Fibroblast of villous mesenchyme (primary cell): ENCODE measurements around the gene PLXNB3. TPM values are rescaled to one million over a fixed set of nuclear protein-coding genes. Genes with fewer than 3 reads are reported as not detected.
A peak's percentile ranks its signal among the peaks of the same experiment; 100 is the strongest.

Experiments
- DNase-seq: peaks from one replicate; pipeline ENCODE4 v3.0.0-alpha.2; 2010; ENCODE audit warnings: low read depth
- H3K4me3 ChIP-seq: 2 replicates; pipeline ENCODE4 v1.5.1; 2011; ENCODE audit warnings: low read depth, mild to moderate bottlenecking, low read length
- total RNA-seq: library from RNA; depleted of rRNA; stranded (reverse); fragments of >200 nt; gene quantifications from 2 replicates; pipeline ENCODE4 v1.2.3, GENCODE V29; 2012
- TF ChIP-seq, protein P1 (sequence below): IDR thresholded peaks from 2 replicates; pipeline ENCODE4 v1.5.1; 2012; ENCODE audit warnings: low read depth, mild to moderate bottlenecking, low read length; ENCODE audit not compliant: insufficient read depth

Gene PLXNB3
- 3.0 and 3.5 TPM in 2 replicates for total RNA-seq

DNA sequence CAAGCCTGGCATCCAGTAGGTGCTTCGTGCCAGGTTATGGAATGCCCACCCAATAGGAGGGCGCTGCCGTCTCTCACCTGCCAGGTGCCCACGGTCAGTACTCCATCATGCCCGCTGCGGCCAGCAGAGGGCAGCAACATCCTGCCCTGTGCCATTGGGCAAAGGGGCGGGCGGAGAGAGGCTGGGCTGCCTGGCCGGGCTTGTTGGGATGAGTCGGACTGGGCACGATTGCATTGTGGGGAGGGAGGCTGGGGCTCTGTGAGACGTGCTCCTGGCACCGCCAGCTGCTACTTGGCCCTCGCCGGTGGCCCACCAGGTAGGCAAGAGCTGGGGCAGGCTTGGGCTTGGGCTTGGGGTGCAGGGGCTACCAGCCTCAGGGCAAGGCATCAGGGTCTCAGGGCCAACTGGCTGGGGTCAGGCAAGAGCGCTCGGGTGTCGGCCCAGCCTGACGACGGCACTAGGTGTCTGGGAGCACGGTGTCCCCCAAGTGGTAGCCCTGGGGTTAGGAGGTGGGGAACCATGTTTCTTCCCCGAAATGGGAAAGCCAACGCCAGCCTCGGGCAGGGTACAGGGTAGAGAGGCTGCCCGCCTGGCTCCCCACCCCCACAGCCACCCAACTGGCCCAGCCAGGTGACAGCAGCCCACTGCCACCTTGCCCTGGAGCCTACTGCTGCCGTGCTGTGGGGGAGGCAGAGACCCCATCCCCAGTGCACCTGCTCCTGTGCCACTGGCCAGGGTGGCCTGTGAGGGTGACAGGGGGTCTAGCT lies at the start of gene PLXNB3:
TSS of gene PLXNB3 (plus strand) at position 261 of the 767 bp plus-strand sequence. CDS start 1,287 bp downstream, outside the sequence.
- TF ChIP-seq, protein P1, sequence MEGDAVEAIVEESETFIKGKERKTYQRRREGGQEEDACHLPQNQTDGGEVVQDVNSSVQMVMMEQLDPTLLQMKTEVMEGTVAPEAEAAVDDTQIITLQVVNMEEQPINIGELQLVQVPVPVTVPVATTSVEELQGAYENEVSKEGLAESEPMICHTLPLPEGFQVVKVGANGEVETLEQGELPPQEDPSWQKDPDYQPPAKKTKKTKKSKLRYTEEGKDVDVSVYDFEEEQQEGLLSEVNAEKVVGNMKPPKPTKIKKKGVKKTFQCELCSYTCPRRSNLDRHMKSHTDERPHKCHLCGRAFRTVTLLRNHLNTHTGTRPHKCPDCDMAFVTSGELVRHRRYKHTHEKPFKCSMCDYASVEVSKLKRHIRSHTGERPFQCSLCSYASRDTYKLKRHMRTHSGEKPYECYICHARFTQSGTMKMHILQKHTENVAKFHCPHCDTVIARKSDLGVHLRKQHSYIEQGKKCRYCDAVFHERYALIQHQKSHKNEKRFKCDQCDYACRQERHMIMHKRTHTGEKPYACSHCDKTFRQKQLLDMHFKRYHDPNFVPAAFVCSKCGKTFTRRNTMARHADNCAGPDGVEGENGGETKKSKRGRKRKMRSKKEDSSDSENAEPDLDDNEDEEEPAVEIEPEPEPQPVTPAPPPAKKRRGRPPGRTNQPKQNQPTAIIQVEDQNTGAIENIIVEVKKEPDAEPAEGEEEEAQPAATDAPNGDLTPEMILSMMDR: peak; percentile 70
- H3K4me3 ChIP-seq: no peak within 1 kb of the TSS
- peak; percentile 57 for DNase-seq

DNA sequence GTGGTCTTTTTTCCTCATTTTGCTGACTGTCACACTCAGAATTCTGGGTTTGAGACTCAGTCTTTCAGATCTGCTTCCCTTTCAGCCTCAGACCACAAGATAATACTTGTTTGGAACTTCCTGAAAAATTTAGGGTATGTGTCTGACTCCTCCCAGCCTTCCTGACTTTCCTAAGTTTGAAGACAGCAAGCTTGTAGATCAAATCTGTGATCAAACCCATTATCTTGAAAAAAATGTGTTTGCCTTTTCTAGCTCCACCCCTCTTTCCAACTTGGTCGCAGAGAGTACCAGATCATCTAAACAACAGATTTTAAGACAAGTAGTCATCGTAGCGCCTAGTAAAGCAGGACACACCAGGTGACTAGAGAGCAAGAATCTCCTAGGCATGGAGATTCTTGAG lies 49.8 kb upstream of the PLXNB3 start:
- H3K4me3 ChIP-seq: no peak overlapping the region
- DNase-seq: peak; percentile 19
- TF ChIP-seq, protein P1: no peak

DNA sequence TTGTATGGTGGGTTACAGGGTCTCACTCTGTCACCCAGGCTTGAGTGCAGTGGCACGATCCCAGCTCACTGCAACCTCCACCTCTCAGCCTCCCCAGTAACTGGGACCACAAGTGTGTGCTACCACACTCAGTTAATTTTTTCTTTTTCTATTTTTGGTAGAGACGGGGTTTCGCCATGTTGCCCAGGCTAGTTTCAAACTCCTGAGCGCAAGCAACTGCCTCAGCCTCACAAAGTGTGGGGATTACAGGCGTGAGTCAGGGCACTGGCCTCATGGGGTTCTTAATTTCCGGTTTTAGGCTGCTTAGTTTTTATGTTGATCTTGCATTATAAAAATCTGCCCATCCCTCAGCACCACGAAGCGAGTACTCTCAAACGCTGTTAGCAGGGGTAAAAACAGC lies 46.6 kb upstream of the PLXNB3 start:
- no peak for DNase-seq
- no peak overlapping the region for H3K4me3 ChIP-seq
- TF ChIP-seq, protein P1: no peak

DNA sequence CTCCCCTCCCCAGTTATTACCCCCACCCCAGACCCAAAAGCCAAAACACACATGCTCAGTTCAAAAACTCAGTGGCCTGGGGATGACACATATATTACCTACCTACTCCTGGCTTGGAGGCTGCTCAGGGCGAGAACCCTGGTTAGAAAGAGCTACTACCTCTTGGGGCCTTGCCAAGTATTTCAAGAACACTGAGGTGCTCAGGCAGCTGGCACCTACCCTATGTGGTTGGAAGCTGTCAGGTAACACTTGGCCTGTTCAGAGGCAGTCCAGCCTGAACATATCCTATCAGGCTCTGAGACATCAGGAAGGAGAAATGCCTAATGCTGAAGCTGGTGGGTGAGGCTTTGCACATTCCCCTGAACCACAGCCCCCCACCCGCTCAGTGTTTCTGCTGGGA lies 44.8 kb upstream of the PLXNB3 start:
- DNase-seq: no peak
- TF ChIP-seq, protein P1: no peak
- no peak overlapping the region for H3K4me3 ChIP-seq

DNA sequence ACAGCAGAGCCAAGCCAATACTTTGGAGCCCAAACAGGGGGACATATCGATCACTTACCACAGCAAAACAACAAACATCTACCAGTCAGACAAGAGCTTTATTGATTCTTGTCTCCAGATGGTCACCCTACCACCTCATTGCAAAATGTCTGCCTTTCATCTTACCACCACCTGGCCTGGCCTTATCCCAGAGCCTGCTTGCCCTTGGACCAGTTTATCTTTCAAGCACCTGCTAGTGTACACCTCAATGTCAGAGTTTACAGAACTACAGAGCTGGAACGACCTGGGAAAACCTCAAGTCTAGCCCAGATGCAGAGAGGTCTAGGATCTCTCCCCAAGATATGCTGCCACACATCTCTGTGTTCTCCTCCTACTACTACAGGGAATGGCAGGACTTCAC lies 44.3 kb upstream of the PLXNB3 start:
- H3K4me3 ChIP-seq: no peak overlapping the region
- TF ChIP-seq, protein P1: no peak
- no peak for DNase-seq

DNA sequence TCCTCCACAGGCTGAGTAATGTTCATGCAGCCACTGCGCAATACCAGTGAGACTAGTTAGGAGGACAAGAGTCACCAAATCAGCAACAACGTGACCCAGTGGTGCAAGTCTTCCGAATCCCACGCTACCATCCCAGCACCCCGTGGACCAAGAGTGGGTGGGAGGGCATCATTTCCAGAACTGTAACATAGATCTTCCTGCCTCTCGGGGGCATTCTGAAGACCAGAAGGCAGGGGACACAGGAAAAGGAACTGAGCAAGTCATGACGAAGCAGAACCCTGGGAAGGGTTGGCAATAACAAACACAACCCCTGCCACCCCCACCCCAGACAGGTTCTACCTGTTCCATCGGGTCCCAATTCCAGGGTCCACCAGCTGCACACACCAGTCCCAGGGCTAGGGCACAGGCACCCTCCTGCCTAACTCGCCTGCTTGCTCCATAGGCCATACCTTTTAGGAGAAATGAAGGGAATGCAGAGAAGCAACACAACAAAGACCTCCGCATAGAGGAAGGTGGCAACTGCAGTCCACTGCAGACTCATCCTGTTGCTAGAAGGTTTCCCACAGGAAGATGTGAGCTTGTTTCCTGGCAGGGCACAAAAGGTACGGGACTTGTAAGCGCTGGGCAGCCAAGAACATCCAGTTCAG lies 41.2 kb upstream of the PLXNB3 start:
- H3K4me3 ChIP-seq: peak overlapping the region; percentile 69
- TF ChIP-seq, protein P1: no peak
- DNase-seq: peak; percentile 27
